Metanephros (tissue), 1 donor: ENCODE data around the gene FAM50B. TPM values are rescaled to one million over a fixed set of nuclear protein-coding genes. Genes with fewer than 3 reads are reported as not detected.

Experiments used
- total RNA-seq: library from RNA; depleted of rRNA; stranded (reverse); fragments of >200 nt; gene quantifications from one replicate; pipeline ENCODE4 v1.2.3, GENCODE V29; 2014

Gene FAM50B
- total RNA-seq, result 12.7 TPM

DNA sequence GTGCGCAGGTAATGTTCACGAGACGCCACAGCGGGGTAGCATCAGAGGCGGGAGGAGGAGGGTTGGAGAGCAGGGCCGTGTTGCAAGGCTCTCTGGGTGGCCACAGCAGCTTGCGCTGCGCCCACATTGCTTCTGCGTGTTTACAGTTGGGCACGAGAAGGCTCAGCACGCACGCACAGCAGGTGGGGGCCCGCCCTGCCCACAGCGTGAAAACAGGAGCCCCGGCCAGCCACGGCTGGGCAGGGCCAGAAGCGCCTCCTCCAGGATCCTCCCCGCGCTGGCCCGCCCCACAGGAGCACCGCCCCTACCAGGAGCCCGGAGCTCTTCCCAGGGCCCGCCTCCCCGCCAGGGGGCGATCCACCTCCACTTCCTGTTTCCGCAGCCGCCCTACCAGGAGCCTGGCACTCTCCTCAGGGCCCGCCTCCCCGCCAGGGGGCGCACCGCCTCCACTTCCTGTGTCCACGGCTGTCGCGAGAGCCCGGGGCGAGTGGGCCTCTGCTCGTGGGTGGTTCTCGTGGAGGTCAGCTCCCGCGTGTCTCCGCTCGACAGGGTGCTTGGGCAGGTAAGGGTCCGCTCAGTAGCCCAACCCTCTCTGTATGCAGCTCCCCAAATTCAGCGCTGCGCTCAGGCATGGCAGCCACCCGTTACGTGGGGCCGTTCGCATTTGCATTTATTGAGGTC lies at the start of gene FAM50B:
Gene FAM50B (plus strand): TSS at position 449 of the 681 bp plus-strand sequence. CDS start 439 bp downstream, outside the sequence.

Other genes starting within 250 kb of the FAM50B start
- 22.7 TPM for gene PXDC1, start 97.7 kb upstream of the FAM50B start, total RNA-seq
- gene FAM217A, start 229.8 kb downstream of the FAM50B start, total RNA-seq, result 0.29 TPM